PC-3 (cell line): ENCODE data around the gene TCF3. TPM values are rescaled to one million over a fixed set of nuclear protein-coding genes. Genes with fewer than 3 reads are reported as not detected.

Experiments
- ATAC-seq: fragments of 200-7000 bp; cut with Tn5 transposase; 2 replicates; pipeline ENCODE4 v1.9.1; 2020; ENCODE audit warnings: mild to moderate bottlenecking, moderate library complexity
- BruUV-seq: library from RNA; stranded (reverse); fragments of 400-500 nt; replicated peaks from 2 replicates; lab custom pipeline; 2021; lab: Mats Ljungman, UMichigan
- CTCF ChIA-PET: fragments of 300-600 bp; sonication (Branson Sonifier 250); formaldehyde crosslinking; loops from one replicate; lab custom pipeline; 2022; ENCODE audit warnings: antibody characterized with exemption; lab: Charles Lee
- POLR2A ChIA-PET: fragments of 300-600 bp; sonication (Branson Sonifier 250); formaldehyde crosslinking; loops from one replicate; lab custom pipeline; 2022; ENCODE audit warnings: antibody characterized with exemption; ENCODE audit not compliant: unreplicated experiment; lab: Charles Lee
- DNase-seq: peaks from one replicate; pipeline ENCODE4 v3.0.0-alpha.2; 2015
- H2AFZ ChIP-seq: fragments of 300-600 bp; sonication (generic); 2 replicates; pipeline ENCODE4 v1.6.0; 2016; ENCODE audit warnings: antibody characterized with exemption, low read length
- H3F3A ChIP-seq: fragments of 300-600 bp; sonication (generic); one replicate; pipeline ENCODE4 v1.6.0; 2017; ENCODE audit warnings: antibody characterized with exemption, low read length, control low read depth, mild to moderate bottlenecking; ENCODE audit not compliant: unreplicated experiment
- H3K27ac ChIP-seq: fragments of 300-600 bp; sonication (generic); 2 replicates; pipeline ENCODE4 v1.5.1; 2016; ENCODE audit warnings: mild to moderate bottlenecking, low read length
- H3K27me3 ChIP-seq: fragments of 300-600 bp; sonication (generic); 2 replicates; pipeline ENCODE4 v1.6.1; 2016; ENCODE audit warnings: low read length, mixed read lengths
- H3K36me3 ChIP-seq: fragments of 300-600 bp; sonication (generic); 2 replicates; pipeline ENCODE4 v1.6.1; 2016; ENCODE audit warnings: low read depth, mixed run types, low read length, mixed read lengths
- H3K4me1 ChIP-seq: fragments of 300-600 bp; sonication (generic); 2 replicates; pipeline ENCODE4 v1.5.1; 2016; ENCODE audit warnings: low read length; ENCODE audit not compliant: insufficient read depth
- H3K4me2 ChIP-seq: fragments of 300-600 bp; sonication (generic); 2 replicates; pipeline ENCODE4 v1.6.0; 2016; ENCODE audit warnings: low read length
- H3K4me3 ChIP-seq: fragments of 300-600 bp; sonication (generic); 2 replicates; pipeline ENCODE4 v1.5.1; 2016; ENCODE audit warnings: mild to moderate bottlenecking, low read length, mixed read lengths
- H3K79me2 ChIP-seq: fragments of 300-600 bp; sonication (generic); 2 replicates; pipeline ENCODE4 v1.6.1; 2017; ENCODE audit warnings: low read length, mixed read lengths
- H3K9ac ChIP-seq: fragments of 300-600 bp; sonication (generic); 2 replicates; pipeline ENCODE4 v1.6.0; 2016; ENCODE audit warnings: mild to moderate bottlenecking, low read length
- H3K9me2 ChIP-seq: fragments of 300-600 bp; sonication (generic); replicated peaks from 2 replicates; pipeline ENCODE4 v1.6.1; 2016; ENCODE audit warnings: mixed run types, low read length, mixed read lengths
- H3K9me3 ChIP-seq: fragments of 300-600 bp; sonication (generic); 2 replicates; pipeline ENCODE4 v1.6.1; 2016; ENCODE audit warnings: low read length, mixed read lengths
- H4K20me1 ChIP-seq: fragments of 300-600 bp; sonication (generic); 2 replicates; pipeline ENCODE4 v1.6.1; 2016; ENCODE audit warnings: low read length, mixed read lengths
- EZH2 ChIP-seq: fragments of 300-600 bp; sonication (generic); IDR thresholded peaks from one replicate; pipeline ENCODE4 v1.6.1; 2017; ENCODE audit warnings: antibody characterized with exemption, mild to moderate bottlenecking, low read length; ENCODE audit not compliant: unreplicated experiment
- EZH2phosphoT487 ChIP-seq: fragments of 300-600 bp; sonication (generic); IDR thresholded peaks from 2 replicates; pipeline ENCODE4 v1.6.1; 2018; ENCODE audit warnings: mild to moderate bottlenecking, antibody characterized with exemption, low read length, borderline replicate concordance
- intact Hi-C: fragments of 100-400 bp; cut with micrococcal nuclease; formaldehyde crosslinking; loops from 2 replicates; pipeline ENCODE4 v1.9.0; 2023
- total RNA-seq: library from RNA; depleted of rRNA; stranded (reverse); fragments of >200 nt; gene quantifications from 2 replicates; pipeline ENCODE4 v1.2.3, GENCODE V29; 2014
- TF ChIP-seq, protein P1 (sequence below): fragments of 300-600 bp; sonication (generic); conservative IDR thresholded peaks from 2 replicates; pipeline ENCODE4 v1.5.1; 2017; ENCODE audit warnings: antibody characterized with exemption, low read depth, mild to moderate bottlenecking, low read length

TCF3 gene
- total RNA-seq, 1 experiment from 2014 or later: 147 TPM

GRCh38 chr19:1634938-1635243, 17.5 kb downstream of the TCF3 start:
- BruUV-seq: no TSS peak
- H3K27ac ChIP-seq: no peak overlapping the region
- H3K27me3 ChIP-seq: no peaks in the 10 kb centered on the region
- POLR2A ChIA-PET: no interaction called here
- H3F3A ChIP-seq: no peaks in the 10 kb centered on the region
- intact Hi-C loops: no loop called here
- H3K36me3 ChIP-seq: peaks cover 13% of the 10 kb centered on the region
- no peak overlapping the region for H2AFZ ChIP-seq
- H3K4me2 ChIP-seq: no peak overlapping the region
- TF ChIP-seq EZH2: no peak
- TF ChIP-seq EZH2phosphoT487: no peak
- TF ChIP-seq, protein P1, sequence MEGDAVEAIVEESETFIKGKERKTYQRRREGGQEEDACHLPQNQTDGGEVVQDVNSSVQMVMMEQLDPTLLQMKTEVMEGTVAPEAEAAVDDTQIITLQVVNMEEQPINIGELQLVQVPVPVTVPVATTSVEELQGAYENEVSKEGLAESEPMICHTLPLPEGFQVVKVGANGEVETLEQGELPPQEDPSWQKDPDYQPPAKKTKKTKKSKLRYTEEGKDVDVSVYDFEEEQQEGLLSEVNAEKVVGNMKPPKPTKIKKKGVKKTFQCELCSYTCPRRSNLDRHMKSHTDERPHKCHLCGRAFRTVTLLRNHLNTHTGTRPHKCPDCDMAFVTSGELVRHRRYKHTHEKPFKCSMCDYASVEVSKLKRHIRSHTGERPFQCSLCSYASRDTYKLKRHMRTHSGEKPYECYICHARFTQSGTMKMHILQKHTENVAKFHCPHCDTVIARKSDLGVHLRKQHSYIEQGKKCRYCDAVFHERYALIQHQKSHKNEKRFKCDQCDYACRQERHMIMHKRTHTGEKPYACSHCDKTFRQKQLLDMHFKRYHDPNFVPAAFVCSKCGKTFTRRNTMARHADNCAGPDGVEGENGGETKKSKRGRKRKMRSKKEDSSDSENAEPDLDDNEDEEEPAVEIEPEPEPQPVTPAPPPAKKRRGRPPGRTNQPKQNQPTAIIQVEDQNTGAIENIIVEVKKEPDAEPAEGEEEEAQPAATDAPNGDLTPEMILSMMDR: no peak
- no peaks in the 10 kb centered on the region for H3K9me3 ChIP-seq
- no peaks in the 10 kb centered on the region for H3K9me2 ChIP-seq
- H3K4me1 ChIP-seq: no peaks in the 10 kb centered on the region
- CTCF ChIA-PET: no interaction called here
- H3K9ac ChIP-seq: no peak overlapping the region
- ATAC-seq: no peak
- no peaks in the 10 kb centered on the region for H3K79me2 ChIP-seq
- no peak for DNase-seq
- no peaks in the 10 kb centered on the region for H4K20me1 ChIP-seq
- H3K4me3 ChIP-seq: no peak overlapping the region

GRCh38 chr19:1634242-1634937, 18.0 kb downstream of the TCF3 start:
- no peaks in the 10 kb centered on the region for H3F3A ChIP-seq
- no TSS peak for BruUV-seq
- no peak overlapping the region for H3K27ac ChIP-seq
- no peak overlapping the region for H3K9ac ChIP-seq
- no peaks in the 10 kb centered on the region for H4K20me1 ChIP-seq
- H3K9me3 ChIP-seq: no peaks in the 10 kb centered on the region
- POLR2A ChIA-PET: no interaction called here
- H3K79me2 ChIP-seq: no peaks in the 10 kb centered on the region
- DNase-seq (no peak), ATAC-seq (no peak)
- no peaks in the 10 kb centered on the region for H3K4me1 ChIP-seq
- H3K27me3 ChIP-seq: no peaks in the 10 kb centered on the region
- TF ChIP-seq, protein P1: no peak
- no peak for TF ChIP-seq EZH2phosphoT487
- TF ChIP-seq EZH2: no peak
- peaks cover 13% of the 10 kb centered on the region for H3K36me3 ChIP-seq
- no peaks in the 10 kb centered on the region for H3K9me2 ChIP-seq
- intact Hi-C loops: no loop called here
- H2AFZ ChIP-seq: no peak overlapping the region
- H3K4me2 ChIP-seq: no peak overlapping the region
- CTCF ChIA-PET: no interaction called here
- no peak overlapping the region for H3K4me3 ChIP-seq

DNA sequence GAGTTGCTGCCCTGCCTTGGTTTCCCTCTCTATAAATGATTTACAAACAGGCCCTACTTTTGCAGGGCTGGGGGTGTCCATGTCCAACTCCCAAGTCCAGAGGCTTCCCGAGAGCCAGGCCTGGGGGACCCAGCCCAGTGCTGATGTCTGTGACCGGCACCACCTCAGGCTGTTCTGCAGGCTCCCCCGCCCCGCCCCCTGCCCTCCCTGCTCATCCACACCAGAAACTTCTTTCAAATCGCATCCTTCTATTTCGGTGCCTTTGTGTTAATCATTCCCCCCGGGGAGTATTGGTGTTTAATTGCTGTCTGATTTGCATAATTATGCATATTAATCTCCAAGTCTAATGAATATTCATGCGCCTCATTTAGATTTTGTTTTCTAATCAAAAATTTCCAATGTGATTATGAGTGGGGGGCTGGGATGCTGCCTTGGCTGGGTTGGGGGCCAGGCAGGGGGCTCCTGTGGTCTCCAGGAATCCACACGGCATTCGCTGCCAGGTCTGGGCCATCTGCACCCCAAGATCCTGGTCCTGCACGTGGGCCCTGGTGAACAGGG, 19.1 kb downstream of the TCF3 start:
- Histone ChIP-seq H3F3A (no peaks in the 10 kb centered on the region), H2AFZ (no peak overlapping the region), H3K9me2 (no peaks in the 10 kb centered on the region), H3K27ac (no peak overlapping the region), H3K36me3 (peaks cover 7% of the 10 kb centered on the region), H3K4me3 (no peak overlapping the region), H4K20me1 (no peaks in the 10 kb centered on the region), H3K4me1 (no peaks in the 10 kb centered on the region), H3K9ac (no peak overlapping the region), H3K9me3 (no peaks in the 10 kb centered on the region), H3K4me2 (no peak overlapping the region), H3K27me3 (no peaks in the 10 kb centered on the region), H3K79me2 (no peaks in the 10 kb centered on the region)
- intact Hi-C loops: no loop called here
- no peak for ATAC-seq
- TF ChIP-seq, protein P1: no peak
- TF ChIP-seq EZH2 (no peak), EZH2phosphoT487 (no peak)
- ChIA-PET CTCF (no interaction called here), POLR2A (no interaction called here)
- no TSS peak for BruUV-seq
- no peak for DNase-seq
